Spinal cord (tissue), 10 donors: ENCODE results near the gene KIF26A. TPM values are rescaled to one million over a fixed set of nuclear protein-coding genes. Genes with fewer than 3 reads are reported as not detected.

Source experiments
- DNase-seq, 6 donors: peaks; one replicate each; pipeline versions ENCODE4 v3.0.0 to v3.0.0-alpha.2; 2013 to 2015; ENCODE audit warnings: low spot score in 6 of 6, low read depth in 4 of 6
- H3K27ac ChIP-seq: one replicate; pipeline ENCODE4 v1.5.1; 2013; ENCODE audit warnings: low read depth, low read length, control low read depth
- H3K27me3 ChIP-seq: one replicate; pipeline ENCODE4 v1.6.1; 2013; ENCODE audit warnings: low read length; ENCODE audit not compliant: control insufficient read depth, insufficient read depth
- H3K36me3 ChIP-seq: one replicate; pipeline ENCODE4 v1.6.1; 2013; ENCODE audit warnings: low read length; ENCODE audit not compliant: control insufficient read depth, insufficient read depth
- H3K4me1 ChIP-seq: one replicate; pipeline ENCODE4 v1.6.1; 2013; ENCODE audit warnings: low read length; ENCODE audit not compliant: control insufficient read depth, insufficient read depth
- H3K4me3 ChIP-seq: one replicate; pipeline ENCODE4 v1.5.1; 2013; ENCODE audit warnings: low read depth, low read length, control low read depth
- H3K9me3 ChIP-seq: one replicate; pipeline ENCODE4 v1.6.1; 2013; ENCODE audit warnings: low read length; ENCODE audit not compliant: control insufficient read depth, insufficient read depth
- WGBS: methylation state at CpG from one replicate; pipeline ENCODE4 v1.1.5; 2013; ENCODE audit warnings: missing lambda C conversion rate; ENCODE audit not compliant: insufficient coverage; 5-methylcytosine and 5-hydroxymethylcytosine counted together
- polyA plus RNA-seq, 2 donors: library from polyadenylated mRNA; unstranded; fragments of 120-200 nt; gene quantifications; one replicate each; pipeline ENCODE4 v1.2.1, GENCODE V29; 2013; ENCODE audit not compliant: insufficient read length in 2 of 2
- total RNA-seq, 2 donors: library from RNA; depleted of rRNA in 1 of 2; stranded (reverse); fragments of 120-200 nt in 1 of 2; fragments of >200 nt in 1 of 2; gene quantifications; one replicate each; pipeline versions ENCODE4 v1.2.3 to v1.2.4, GENCODE V29; 2013 to 2014
- donor health status: healthy.

KIF26A gene
- total and polyA plus RNA-seq, 4 donors: 4.3 to 15.5 (median 10.0) TPM

- 84% methylated on average over 8 of the region's 9 CpGs for WGBS
- Histone ChIP-seq H3K4me1 (peaks cover 48% of the 10 kb centered on the region), H3K9me3 (no peaks in the 10 kb centered on the region), H3K27me3 (no peaks in the 10 kb centered on the region), H3K4me3 (no peak overlapping the region), H3K36me3 (peaks cover 21% of the 10 kb centered on the region), H3K27ac (no peak overlapping the region)
- DNase-seq: no peak
These were observed 26.1 kb downstream of the KIF26A start for GRCh38 chr14:104164512-104164911.

- Histone ChIP-seq H3K4me1 (peaks cover 53% of the 10 kb centered on the region), H3K27me3 (peaks cover 6% of the 10 kb centered on the region), H3K36me3 (peaks cover 32% of the 10 kb centered on the region), H3K4me3 (no peak overlapping the region), H3K27ac (no peak overlapping the region), H3K9me3 (no peaks in the 10 kb centered on the region)
- no peak for DNase-seq
- WGBS: 84% methylated on average over 13 of the region's 18 CpGs
These were observed 28.3 kb downstream of the KIF26A start for GRCh38 chr14:104166698-104167097.

- no peak overlapping the region for H3K4me3 ChIP-seq
- peaks cover 40% of the 10 kb centered on the region for H3K4me1 ChIP-seq
- no peak overlapping the region for H3K27ac ChIP-seq
- DNase-seq: no peak
- H3K36me3 ChIP-seq: peaks cover 44% of the 10 kb centered on the region
- H3K27me3 ChIP-seq: peaks cover 6% of the 10 kb centered on the region
- H3K9me3 ChIP-seq: no peaks in the 10 kb centered on the region
- 90% methylated on average over 12 of the region's 15 CpGs for WGBS
These were observed 30.2 kb downstream of the KIF26A start for GRCh38 chr14:104168603-104169002.

- Histone ChIP-seq H3K27ac (no peak overlapping the region), H3K4me1 (peaks cover 35% of the 10 kb centered on the region), H3K27me3 (peaks cover 6% of the 10 kb centered on the region), H3K4me3 (no peak overlapping the region), H3K9me3 (no peaks in the 10 kb centered on the region), H3K36me3 (peaks cover 46% of the 10 kb centered on the region)
- 68% methylated on average over 16 of the region's 20 CpGs for WGBS
- peak in 2 of 6 donors; percentile 48 to 71 for DNase-seq
These were observed 30.8 kb downstream of the KIF26A start for GRCh38 chr14:104169005-104169698.

GRCh38 chr14:104169699-104170479, 31.5 kb downstream of the KIF26A start:
- DNase-seq: peak in 2 of 6 donors; percentile 54 to 62
- no peaks in the 10 kb centered on the region for H3K9me3 ChIP-seq
- H3K27me3 ChIP-seq: peaks cover 6% of the 10 kb centered on the region
- peaks cover 35% of the 10 kb centered on the region for H3K4me1 ChIP-seq
- 33% methylated on average over 20 of the region's 27 CpGs for WGBS
- peaks cover 51% of the 10 kb centered on the region for H3K36me3 ChIP-seq
- no peak overlapping the region for H3K4me3 ChIP-seq
- no peak overlapping the region for H3K27ac ChIP-seq

GRCh38 chr14:104171029-104171697, 32.8 kb downstream of the KIF26A start:
- peaks cover 6% of the 10 kb centered on the region for H3K27me3 ChIP-seq
- WGBS: 75% methylated on average over 28 of the region's 28 CpGs
- peaks cover 64% of the 10 kb centered on the region for H3K36me3 ChIP-seq
- H3K9me3 ChIP-seq: no peaks in the 10 kb centered on the region
- H3K4me3 ChIP-seq: no peak overlapping the region
- no peak overlapping the region for H3K27ac ChIP-seq
- no peak for DNase-seq
- peaks cover 35% of the 10 kb centered on the region for H3K4me1 ChIP-seq

GRCh38 chr14:104171895-104172294, 33.5 kb downstream of the KIF26A start:
- no peak overlapping the region for H3K4me3 ChIP-seq
- WGBS: 94% methylated on average over 33 of the region's 33 CpGs

GRCh38 chr14:104172349-104172748, 34.0 kb downstream of the KIF26A start:
- DNase-seq: no peak
- H3K4me1 ChIP-seq: peaks cover 29% of the 10 kb centered on the region
- no peaks in the 10 kb centered on the region for H3K9me3 ChIP-seq
- no peak overlapping the region for H3K27ac ChIP-seq
- peaks cover 6% of the 10 kb centered on the region for H3K27me3 ChIP-seq
- H3K4me3 ChIP-seq: no peak overlapping the region
- peaks cover 67% of the 10 kb centered on the region for H3K36me3 ChIP-seq
- 96% methylated on average over 7 of the region's 13 CpGs for WGBS

More at GRCh38 chr14:104171895-104172294, 33.5 kb downstream of the KIF26A start:
- H3K9me3 ChIP-seq: no peaks in the 10 kb centered on the region
- H3K4me1 ChIP-seq: peaks cover 34% of the 10 kb centered on the region
- peaks cover 67% of the 10 kb centered on the region for H3K36me3 ChIP-seq
- H3K27ac ChIP-seq: no peak overlapping the region
- DNase-seq: no peak
- H3K27me3 ChIP-seq: peaks cover 6% of the 10 kb centered on the region

- H3K4me3 ChIP-seq: no peak overlapping the region
- no peaks in the 10 kb centered on the region for H3K9me3 ChIP-seq
- H3K27ac ChIP-seq: no peak overlapping the region
- no peak for DNase-seq
- peaks cover 6% of the 10 kb centered on the region for H3K27me3 ChIP-seq
- peaks cover 66% of the 10 kb centered on the region for H3K36me3 ChIP-seq
- peaks cover 30% of the 10 kb centered on the region for H3K4me1 ChIP-seq
- WGBS: 94% methylated on average over 27 of the region's 27 CpGs
These were observed 34.5 kb downstream of the KIF26A start for GRCh38 chr14:104172880-104173279.
